ENCODE results near the gene TNS1.
A peak's percentile ranks its signal among the peaks of the same experiment; 100 is the strongest.
"Not testable (repeated sequence)": the region's sequence is repeated elsewhere in the genome, so short reads cannot be mapped to it uniquely, and the experiment has no call there.

TNS1 gene

GRCh38 chr2:217790681-217791392 is 212.0 kb downstream of the TNS1 start:
- no peak for DNase-seq

DNA sequence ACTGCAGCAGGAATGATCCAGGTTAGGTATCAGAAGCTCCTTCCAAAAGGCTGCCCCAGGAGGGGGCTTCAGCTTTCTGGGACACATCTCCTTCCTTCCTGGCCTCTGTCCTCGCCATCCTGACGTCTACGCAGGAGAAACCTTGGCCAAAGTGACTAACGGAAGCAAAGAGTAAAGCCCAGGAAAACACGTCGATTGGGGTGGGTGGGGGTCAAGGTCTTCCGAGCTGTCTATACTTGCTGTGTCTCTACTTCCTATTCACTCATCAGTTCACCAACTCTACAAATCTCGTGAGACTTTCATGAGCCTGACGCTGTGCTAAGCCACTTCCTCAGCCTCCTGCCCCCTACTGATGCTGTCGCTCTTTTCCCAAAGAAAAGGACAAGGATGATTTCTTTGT is 212.6 kb downstream of the TNS1 start:
- no peak for DNase-seq

DNA sequence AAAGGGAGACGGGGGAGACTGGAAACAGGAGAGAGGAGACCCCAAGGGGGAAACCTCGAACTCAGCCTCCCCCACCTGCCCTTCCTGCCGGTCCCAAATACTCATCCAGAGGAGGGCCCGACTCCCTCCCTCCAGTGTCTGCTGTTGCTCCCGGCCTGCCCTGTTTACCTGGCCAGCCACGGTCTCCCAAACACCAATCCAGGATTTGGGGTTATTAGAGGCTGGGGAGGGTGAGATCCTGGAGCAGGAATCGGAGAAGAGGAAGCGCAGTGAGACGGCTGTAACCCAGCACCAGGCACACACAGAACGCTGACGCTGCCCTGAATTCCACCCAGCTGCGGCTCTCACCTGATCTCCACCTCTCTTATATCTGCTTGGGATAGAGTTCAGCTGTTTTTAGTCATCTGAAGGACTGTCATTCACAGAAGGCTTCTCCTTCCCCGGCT is 213.0 kb downstream of the TNS1 start:
- no peak for DNase-seq

GRCh38 chr2:217789003-217789735 is 213.6 kb downstream of the TNS1 start:
- DNase-seq: peak; percentile 54

DNA sequence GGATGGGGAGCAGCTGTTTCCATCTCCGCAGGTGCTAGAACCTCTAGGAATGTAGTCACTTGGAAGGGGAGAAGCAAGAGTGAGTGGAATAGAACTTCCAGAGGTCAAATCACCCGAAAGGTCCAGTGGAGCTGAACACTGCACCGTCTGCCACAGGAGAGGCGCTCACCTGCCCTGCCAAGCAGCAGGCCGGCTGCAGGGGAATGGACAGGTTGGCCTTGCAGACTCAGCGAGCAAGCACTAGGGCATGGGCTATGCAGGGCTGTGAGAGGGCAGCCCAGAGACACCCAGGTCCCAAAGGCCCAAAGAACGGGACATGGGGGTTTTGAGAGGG is 214.2 kb downstream of the TNS1 start:
- no peak for DNase-seq

DNA sequence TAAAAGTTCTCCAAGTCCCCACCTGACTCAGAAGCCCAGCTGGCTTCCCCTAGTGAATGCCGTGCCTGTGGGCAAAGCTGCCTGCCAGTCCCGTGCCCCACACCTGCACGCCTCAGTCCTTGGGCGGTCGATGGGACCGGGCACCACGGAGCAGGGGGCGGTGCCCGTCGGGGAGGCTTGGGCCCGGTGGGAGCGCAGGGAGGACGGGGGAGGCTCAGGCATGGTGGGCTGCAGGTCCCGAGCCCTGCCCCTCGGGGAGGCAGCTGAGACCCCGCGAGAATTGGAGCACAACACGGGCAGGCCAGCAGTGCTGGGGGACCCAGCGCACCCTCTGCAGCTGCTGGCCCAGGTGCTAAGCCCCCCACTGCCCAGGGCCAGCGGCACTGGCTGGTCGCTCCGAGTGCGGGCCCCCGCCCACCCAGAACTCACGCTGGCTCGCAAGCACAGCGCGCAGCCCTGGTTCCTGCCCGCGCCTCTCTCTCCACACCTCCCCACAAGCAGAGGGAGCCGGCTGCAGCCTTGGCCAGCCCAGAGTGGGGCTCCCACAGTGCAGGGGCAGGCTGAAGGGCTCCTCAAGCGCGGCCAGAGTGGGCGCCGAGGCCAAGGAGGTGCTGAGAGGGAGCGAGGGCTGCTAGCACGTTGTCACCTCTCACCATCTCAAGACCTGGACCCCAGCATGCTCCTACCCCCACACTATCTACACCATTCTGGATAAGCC is 215.5 kb downstream of the TNS1 start:
- DNase-seq: no peak

- DNase-seq: not testable (repeated sequence)
These were observed 216.2 kb downstream of the TNS1 start for GRCh38 chr2:217786560-217786959.

DNA sequence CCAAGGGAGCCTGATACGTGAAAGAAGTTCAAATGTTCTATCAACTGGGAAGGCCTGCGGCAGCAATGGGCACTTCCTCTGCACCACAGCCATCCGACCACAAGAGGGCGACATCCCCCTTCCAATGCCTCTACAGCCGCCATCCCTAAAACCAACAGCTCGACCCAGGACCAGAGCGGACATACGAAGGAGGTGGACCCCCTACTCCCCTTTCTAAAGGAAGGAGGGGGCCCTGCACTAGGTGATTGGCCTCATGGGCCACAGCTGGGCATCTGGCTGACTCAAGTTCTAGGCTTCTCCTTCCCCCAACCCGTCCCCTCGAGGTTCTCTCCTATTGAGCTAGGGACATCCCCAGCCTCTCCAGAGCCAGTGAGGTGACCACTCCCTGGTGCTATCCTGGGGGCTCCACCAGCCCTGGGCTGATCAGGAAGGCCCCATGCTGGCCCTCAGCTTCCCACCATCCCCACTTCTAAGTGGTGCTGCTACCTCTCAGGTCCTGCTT is 217.2 kb downstream of the TNS1 start:
- DNase-seq: peak; percentile 74

GRCh38 chr2:217784996-217785543 is 217.7 kb downstream of the TNS1 start:
- DNase-seq: no peak

GRCh38 chr2:217783243-217783642 is 219.6 kb downstream of the TNS1 start:
- DNase-seq: no peak

DNA sequence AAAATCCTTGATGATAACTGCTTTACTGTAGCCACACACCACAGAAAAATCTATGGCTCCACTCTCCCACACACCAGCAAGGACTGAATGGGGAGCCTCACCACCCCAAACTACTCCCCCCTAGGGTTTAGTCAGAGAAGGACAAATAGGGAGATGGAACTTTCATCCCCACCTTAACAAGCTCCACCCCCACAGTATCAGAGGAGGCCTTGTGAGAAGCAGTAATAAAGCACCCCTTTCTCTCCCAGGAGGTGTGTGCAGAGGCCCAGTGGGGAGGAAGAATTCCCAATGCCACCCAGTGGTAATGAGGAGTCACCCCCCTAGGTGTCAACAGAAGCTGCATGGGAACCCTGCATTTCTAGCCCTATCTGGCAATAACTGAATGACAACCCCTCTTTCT is 224.9 kb downstream of the TNS1 start:
- no peak for DNase-seq

DNA sequence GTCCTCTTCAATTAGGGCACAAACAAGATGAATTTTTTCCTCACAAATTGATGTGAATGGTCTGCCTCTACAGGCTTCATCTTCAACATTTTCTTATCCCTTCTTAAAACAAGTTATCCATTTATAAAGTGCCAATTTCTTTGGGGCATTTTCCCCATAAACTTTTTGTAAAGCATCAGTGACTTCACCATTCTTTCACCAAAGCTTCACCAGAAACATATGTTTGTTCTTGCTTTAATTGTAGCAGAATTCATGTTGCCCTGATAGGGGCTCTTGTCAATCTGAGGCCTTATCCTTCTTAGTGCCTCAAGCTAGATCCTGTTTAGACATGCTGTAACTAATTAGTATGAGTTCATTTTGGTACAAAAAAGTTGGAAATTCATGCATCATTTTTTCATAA is 226.2 kb downstream of the TNS1 start:
- no peak for DNase-seq

- no peak for DNase-seq
These were observed 226.8 kb downstream of the TNS1 start for GRCh38 chr2:217775920-217776503.

GRCh38 chr2:217774232-217774631 is 228.6 kb downstream of the TNS1 start:
- DNase-seq: no peak

GRCh38 chr2:217773539-217773938 is 229.3 kb downstream of the TNS1 start:
- no peak for DNase-seq

DNA sequence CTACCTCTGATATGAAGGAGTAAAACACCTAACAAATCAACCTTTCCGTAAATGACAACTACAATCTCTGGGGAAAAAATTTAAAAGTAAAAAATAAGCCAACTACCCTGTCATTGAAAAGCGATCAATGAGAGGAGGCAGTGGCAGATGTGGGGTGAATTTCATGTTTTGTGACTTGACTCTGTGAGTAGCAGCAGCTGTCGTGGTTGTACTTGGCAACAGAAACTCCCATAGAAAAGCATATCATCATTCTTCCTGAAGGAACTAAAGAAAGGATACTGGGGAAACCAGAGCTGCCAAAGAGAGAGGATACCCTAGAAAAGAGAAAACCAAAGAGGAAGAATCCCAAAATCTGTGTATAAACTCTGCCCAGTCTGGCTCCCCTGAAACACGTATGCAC is 236.4 kb downstream of the TNS1 start:
- DNase-seq: no peak

DNA sequence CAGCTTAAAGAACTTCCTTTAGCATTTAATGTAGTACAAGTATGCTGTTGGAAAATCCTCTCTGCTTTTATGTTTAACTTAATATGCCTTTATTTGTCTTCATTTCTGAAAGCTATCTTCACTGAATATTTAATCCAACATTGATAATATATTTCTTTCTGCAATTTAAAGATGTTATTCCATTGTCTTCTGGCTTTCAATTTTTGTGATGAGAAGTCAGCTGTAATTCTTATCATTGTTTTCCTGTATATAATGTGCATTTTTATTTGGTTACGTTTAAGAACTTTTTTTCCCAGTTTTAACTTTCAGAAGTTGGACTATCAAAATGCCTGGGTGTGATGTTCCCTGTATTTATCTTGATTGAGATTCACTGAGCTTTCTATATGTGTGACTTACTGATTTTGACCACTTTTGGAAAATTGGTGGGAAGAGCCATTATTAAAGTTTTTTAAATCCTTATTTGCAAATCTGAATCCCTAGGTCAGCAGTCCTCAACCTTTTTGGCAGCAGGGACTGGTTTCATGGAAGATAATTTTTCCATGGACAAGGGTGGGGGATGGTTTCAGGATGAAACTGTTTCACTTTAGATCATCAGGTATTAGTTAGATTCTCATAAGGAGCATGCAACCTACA is 241.0 kb downstream of the TNS1 start:
- no peak for DNase-seq

DNA sequence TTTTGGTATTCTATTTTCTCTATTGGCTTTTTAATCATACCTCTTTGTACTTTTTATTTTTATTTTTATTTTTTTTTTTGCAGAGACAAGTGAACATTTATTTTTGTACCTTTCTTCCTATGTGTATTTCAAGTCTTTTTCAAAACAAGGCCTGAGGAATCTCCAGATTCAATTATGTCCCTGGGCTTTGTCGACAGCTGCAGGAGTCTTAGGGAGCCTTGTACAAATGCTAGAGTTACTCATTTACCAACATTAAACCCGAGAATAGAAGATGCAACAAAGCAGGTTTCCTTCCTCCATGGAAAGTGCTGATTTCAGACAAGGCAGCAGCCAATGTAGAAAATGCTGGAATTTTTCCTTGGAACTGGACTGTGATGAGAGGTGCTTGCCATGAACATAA is 242.8 kb downstream of the TNS1 start:
- no peak for DNase-seq

DNA sequence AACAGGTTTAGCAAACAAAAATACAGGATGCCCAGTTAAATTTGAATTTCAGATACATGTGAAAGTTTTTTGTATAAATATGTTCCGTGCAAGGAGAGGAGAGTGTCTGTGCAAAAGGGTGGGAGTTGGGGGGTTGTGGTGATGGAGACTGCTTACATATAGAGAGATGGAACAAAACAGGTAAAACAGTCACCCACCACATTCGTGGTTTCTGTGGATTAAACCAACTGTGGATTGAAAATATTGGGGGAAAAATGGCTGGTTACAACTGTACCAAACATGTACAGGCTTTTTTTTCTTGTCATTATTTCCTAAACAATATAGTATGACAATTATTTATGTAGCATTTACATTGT is 245.7 kb downstream of the TNS1 start:
- DNase-seq: no peak

DNA sequence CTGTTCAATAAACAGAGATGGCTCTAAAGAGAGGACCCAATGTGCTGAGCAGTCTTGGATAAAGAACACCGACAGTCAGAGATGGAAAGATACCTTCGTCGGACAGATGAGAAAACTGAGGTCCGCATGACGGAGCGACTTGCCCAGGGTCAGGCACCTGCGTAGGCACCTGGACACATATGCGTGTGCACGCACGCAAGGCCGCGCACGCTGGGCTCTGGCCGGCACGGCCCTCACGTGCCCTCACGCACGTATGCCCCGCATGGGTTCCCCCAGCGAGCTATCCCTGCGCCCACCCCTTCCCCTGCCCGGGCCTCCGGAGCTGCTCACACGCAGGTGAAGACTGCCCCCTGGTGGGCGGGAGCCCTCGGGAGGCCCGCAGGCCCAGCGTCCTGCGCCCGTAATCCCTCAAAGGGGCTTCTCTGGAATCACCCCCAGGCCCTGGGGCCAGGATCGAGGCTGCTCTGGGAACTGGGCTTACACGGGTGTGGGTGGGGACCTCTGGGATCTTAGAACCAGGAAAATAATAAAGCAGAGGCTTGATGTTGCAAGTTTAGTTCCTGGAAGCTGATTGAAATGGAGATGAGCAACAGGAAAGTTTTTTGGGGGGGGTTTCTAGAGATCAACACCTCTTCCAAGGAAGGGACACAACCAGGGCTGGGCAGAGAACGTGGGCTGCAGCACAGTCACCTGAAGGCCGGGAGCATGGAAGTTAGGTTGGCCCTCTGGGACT is 246.3 kb downstream of the TNS1 start:
- no peak for DNase-seq

DNA sequence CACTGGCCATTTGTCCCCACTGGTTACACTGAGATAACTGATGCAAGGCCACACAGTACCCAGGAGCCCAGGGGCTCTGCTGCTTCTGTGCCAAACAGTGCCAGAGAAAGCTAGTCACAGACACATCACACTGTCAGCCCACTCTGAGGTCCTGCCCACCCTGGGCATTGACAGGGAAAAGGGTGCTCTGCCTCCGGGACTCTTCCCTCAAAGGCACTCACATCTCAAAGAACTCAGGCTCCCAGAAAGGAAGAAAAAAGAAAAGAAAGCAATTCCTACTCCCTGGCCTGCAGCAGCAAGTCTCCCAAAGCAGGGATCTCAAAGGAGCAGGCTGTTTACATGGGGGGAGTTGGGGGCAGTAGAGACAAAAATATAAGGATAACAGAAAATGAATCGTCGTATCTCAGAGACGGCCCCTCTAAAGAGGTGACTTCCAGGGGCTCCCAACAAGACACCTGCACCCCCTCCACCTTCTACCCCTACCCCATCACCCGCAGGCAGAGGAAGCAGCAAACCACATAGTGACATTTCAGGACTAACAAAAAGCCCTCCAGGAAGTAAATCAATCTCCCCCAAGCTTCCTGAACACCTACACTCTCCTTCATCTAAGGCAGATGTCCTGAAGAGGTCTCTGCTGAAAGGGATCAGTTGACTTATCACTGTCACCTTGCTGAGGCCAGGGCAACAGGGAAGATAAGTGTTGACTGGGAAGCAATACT is 247.6 kb downstream of the TNS1 start:
- no peak for DNase-seq
